ENCODE measurements around the gene LAMP5. TPM values are rescaled to one million over a fixed set of nuclear protein-coding genes. Genes with fewer than 3 reads are reported as not detected.

Gene LAMP5
- total and polyA plus RNA-seq, 9 of the 15 experiments (the other 6 are each of a cell fraction or from before 2014, with no cell fraction given) = not detected

DNA sequence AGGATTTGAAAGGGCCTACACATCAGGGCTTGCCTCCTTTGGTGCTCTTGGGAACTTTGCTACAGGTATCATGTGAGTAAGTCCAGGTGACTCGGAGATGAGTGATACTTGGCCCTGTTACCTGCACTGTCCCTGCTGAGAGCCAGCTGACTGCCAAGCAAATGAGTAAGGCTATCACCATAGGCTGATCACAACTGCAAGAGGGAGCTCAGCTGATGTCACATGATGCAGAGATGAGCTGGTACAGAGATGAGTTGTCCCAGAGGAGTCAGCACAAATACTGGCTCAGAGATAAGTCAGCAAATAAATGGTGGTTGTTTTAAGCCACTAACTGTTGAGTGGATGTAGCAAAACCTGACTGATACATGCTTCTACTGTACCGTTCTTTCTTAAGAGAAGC lies 41.4 kb downstream of the LAMP5 start:
- Histone ChIP-seq H3K4me3 (no peak overlapping the region), H3K9ac (ENCODE audit: insufficient read depth in 1 of 2, low read depth in 2 of 2, low read length in 2 of 2) (no peak overlapping the region), H3K27me3 (ENCODE audit: control insufficient read depth in 2 of 2, insufficient read depth in 2 of 2, low read length in 2 of 2) (no peaks in the 10 kb centered on the region), H3K9me3 (replicated peaks; ENCODE audit: control insufficient read depth, insufficient read depth, low read depth, low read length) (no peaks in the 10 kb centered on the region), H3K4me1 (replicated peaks in 1 of 2; ENCODE audit: control insufficient read depth in 2 of 2, insufficient read depth in 2 of 2, low read length in 2 of 2) (no peaks in the 10 kb centered on the region), H3K79me2 (ENCODE audit: control insufficient read depth, insufficient read depth, low read length) (no peaks in the 10 kb centered on the region), H3K9me1 (ENCODE audit: control insufficient read depth, insufficient read depth, low read length) (no peaks in the 10 kb centered on the region), H2AFZ (ENCODE audit: low read depth, low read length) (no peak overlapping the region), H3K27ac (ENCODE audit: extremely low read depth, low read depth, low read length) (no peak overlapping the region), H4K20me1 (replicated peaks; ENCODE audit: control insufficient read depth, insufficient read depth, low read length) (no peaks in the 10 kb centered on the region), H3K4me2 (ENCODE audit: insufficient read depth, low read length) (no peak overlapping the region), H3K36me3 (ENCODE audit: control insufficient read depth, insufficient read depth, low read length) (no peaks in the 10 kb centered on the region)
- POLR2A ChIA-PET = no interaction called here
- in situ Hi-C loops (cut with MboI) (no loop called here), intact Hi-C loops (cut with micrococcal nuclease) (no loop called here)
- no peak for TF ChIP-seq ZNF174 (CRISPR knock-in tag; IDR thresholded peaks at IDR 0.05)
- TF ChIP-seq, protein P1, sequence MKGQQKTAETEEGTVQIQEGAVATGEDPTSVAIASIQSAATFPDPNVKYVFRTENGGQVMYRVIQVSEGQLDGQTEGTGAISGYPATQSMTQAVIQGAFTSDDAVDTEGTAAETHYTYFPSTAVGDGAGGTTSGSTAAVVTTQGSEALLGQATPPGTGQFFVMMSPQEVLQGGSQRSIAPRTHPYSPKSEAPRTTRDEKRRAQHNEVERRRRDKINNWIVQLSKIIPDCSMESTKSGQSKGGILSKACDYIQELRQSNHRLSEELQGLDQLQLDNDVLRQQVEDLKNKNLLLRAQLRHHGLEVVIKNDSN (CRISPR knock-in tag; IDR thresholded peaks at IDR 0.05) = no peak
- no peak for TF ChIP-seq TFAM (CRISPR knock-in tag; conservative IDR thresholded peaks at IDR 0.05)
- TF ChIP-seq, protein P2, sequence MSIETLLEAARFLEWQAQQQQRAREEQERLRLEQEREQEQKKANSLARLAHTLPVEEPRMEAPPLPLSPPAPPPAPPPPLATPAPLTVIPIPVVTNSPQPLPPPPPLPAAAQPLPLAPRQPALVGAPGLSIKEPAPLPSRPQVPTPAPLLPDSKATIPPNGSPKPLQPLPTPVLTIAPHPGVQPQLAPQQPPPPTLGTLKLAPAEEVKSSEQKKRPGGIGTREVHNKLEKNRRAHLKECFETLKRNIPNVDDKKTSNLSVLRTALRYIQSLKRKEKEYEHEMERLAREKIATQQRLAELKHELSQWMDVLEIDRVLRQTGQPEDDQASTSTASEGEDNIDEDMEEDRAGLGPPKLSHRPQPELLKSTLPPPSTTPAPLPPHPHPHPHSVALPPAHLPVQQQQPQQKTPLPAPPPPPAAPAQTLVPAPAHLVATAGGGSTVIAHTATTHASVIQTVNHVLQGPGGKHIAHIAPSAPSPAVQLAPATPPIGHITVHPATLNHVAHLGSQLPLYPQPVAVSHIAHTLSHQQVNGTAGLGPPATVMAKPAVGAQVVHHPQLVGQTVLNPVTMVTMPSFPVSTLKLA (conservative IDR thresholded peaks at IDR 0.05) = no peak
- TF ChIP-seq NR2F6 (CRISPR knock-in tag; IDR thresholded peaks at IDR 0.05) = no peak
- no peak for TF ChIP-seq ZNF436 (CRISPR knock-in tag; IDR thresholded peaks at IDR 0.05)
- TF ChIP-seq BDP1 (IDR thresholded peaks at IDR 0.05; ENCODE audit: insufficient read depth, insufficient read length) = no peak
- WGBS (ENCODE audit: insufficient coverage, low coverage, missing lambda C conversion rate) = 0% methylated on average over 2 of the region's 2 CpGs
- BruUV-seq (replicated peaks) = no TSS peak
- no peak for DNase-seq (ENCODE audit: extremely low read depth in 1 of 4, low spot score in 3 of 4)
- ATAC-seq = no peak
- CTCF ChIA-PET (ENCODE audit: low intra/inter-chr PET ratio) = no interaction called here
- FAIRE-seq = no peak

All from K562 (cell line).